Mesenchymal stem cell (in vitro differentiated cells and primary cell): Measurements from ENCODE around the gene ZMYM2.
"Not testable (repeated sequence)": the region's sequence is repeated elsewhere in the genome, so short reads cannot be mapped to it uniquely, and the experiment has no call there.

Experiments used
- DNase-seq: peaks from one replicate; pipeline ENCODE4 v3.0.0-alpha.2; 2013
- H2AFZ ChIP-seq: one replicate; pipeline ENCODE4 v1.6.1; 2013; ENCODE audit warnings: low read depth, mild to moderate bottlenecking, control low read depth, inconsistent platforms, low read length, moderate library complexity
- H2AK5ac ChIP-seq: 2 replicates; pipeline ENCODE4 v1.6.1; 2013; ENCODE audit warnings: low read length, moderate library complexity, mild to moderate bottlenecking, inconsistent platforms; ENCODE audit not compliant: severe bottlenecking
- H2BK120ac ChIP-seq: one replicate; pipeline ENCODE4 v1.6.1; 2013; ENCODE audit warnings: low read depth, mild to moderate bottlenecking, inconsistent platforms, low read length, moderate library complexity
- H2BK12ac ChIP-seq, 2 experiments: one replicate each; pipeline ENCODE4 v1.6.1; 2013; ENCODE audit warnings: inconsistent platforms in 2 of 2, low read length in 2 of 2, mild to moderate bottlenecking in 2 of 2, moderate library complexity in 2 of 2, control low read depth in 1 of 2
- H2BK15ac ChIP-seq: one replicate; pipeline ENCODE4 v1.6.1; 2013; ENCODE audit warnings: mild to moderate bottlenecking, low read depth, inconsistent platforms; ENCODE audit not compliant: poor library complexity, severe bottlenecking
- H2BK5ac ChIP-seq: 2 replicates; pipeline ENCODE4 v1.6.1; 2013; ENCODE audit warnings: low read depth, mild to moderate bottlenecking, low read length, control low read depth, inconsistent platforms; ENCODE audit not compliant: poor library complexity, severe bottlenecking
- H3K14ac ChIP-seq, 2 experiments: one replicate each; pipeline ENCODE4 v1.6.1; 2013; ENCODE audit warnings: inconsistent platforms in 2 of 2, low read length in 2 of 2, control low read depth in 1 of 2, mild to moderate bottlenecking in 1 of 2, moderate library complexity in 1 of 2
- H3K18ac ChIP-seq, 2 experiments: one replicate each; pipeline ENCODE4 v1.6.1; 2013; ENCODE audit warnings: inconsistent platforms in 2 of 2, low read length in 2 of 2, control low read depth in 1 of 2, low read depth in 1 of 2, mild to moderate bottlenecking in 1 of 2
- H3K23ac ChIP-seq, 2 experiments: one replicate each; pipeline ENCODE4 v1.6.1; 2013; ENCODE audit warnings: inconsistent platforms in 2 of 2, low read length in 2 of 2, mild to moderate bottlenecking in 2 of 2, moderate library complexity in 2 of 2, control low read depth in 1 of 2
- H3K27ac ChIP-seq: 2 replicates; pipeline ENCODE4 v1.5.1; 2013; ENCODE audit warnings: mild to moderate bottlenecking, moderate library complexity, low read length, control low read depth, inconsistent platforms; ENCODE audit not compliant: poor library complexity, severe bottlenecking
- H3K27me3 ChIP-seq, 2 experiments: 2 replicates each; pipeline versions ENCODE4 v1.6.1 to v1.7.0; 2013; ENCODE audit warnings: low read length in 2 of 2, mild to moderate bottlenecking in 2 of 2, moderate library complexity in 2 of 2, control low read depth in 1 of 2, inconsistent platforms in 1 of 2; ENCODE audit not compliant: control insufficient read depth in 1 of 2, insufficient read depth in 1 of 2
- H3K36me3 ChIP-seq, 2 experiments: 2 replicates each; pipeline versions ENCODE4 v1.6.1 to v1.7.0; 2013; ENCODE audit warnings: low read length in 2 of 2, control low read depth in 1 of 2, inconsistent platforms in 1 of 2, low read depth in 1 of 2, mild to moderate bottlenecking in 1 of 2; ENCODE audit not compliant: insufficient read depth in 2 of 2, control insufficient read depth in 1 of 2
- H3K4ac ChIP-seq, 2 experiments: one replicate each; pipeline ENCODE4 v1.6.1; 2013; ENCODE audit warnings: inconsistent platforms in 2 of 2, low read length in 2 of 2, mild to moderate bottlenecking in 2 of 2, moderate library complexity in 2 of 2, control low read depth in 1 of 2, low read depth in 1 of 2
- H3K4me1 ChIP-seq: 2 replicates; pipeline ENCODE4 v1.6.1; 2013; ENCODE audit warnings: low read depth, low read length, control low read depth; ENCODE audit not compliant: control insufficient read depth, insufficient read depth
- H3K4me2 ChIP-seq: 2 replicates; pipeline ENCODE4 v1.6.1; 2013; ENCODE audit warnings: low read length, mild to moderate bottlenecking, inconsistent platforms; ENCODE audit not compliant: poor library complexity, severe bottlenecking
- H3K4me3 ChIP-seq, 2 experiments: 2 replicates each; pipeline versions ENCODE4 v1.5.1 to v1.7.0; 2013; ENCODE audit warnings: low read length in 2 of 2, mild to moderate bottlenecking in 2 of 2, control low read depth in 1 of 2, low read depth in 1 of 2; ENCODE audit not compliant: insufficient read depth in 1 of 2
- H3K79me1 ChIP-seq: replicated peaks from 2 replicates; pipeline ENCODE4 v1.6.1; 2013; ENCODE audit warnings: mild to moderate bottlenecking, control low read depth, low read length, inconsistent platforms; ENCODE audit not compliant: poor library complexity, severe bottlenecking
- H3K9ac ChIP-seq: 2 replicates; pipeline ENCODE4 v1.7.0; 2013; ENCODE audit warnings: mild to moderate bottlenecking, low read length, moderate library complexity
- H3K9me3 ChIP-seq: 2 replicates; pipeline ENCODE4 v1.7.0; 2013; ENCODE audit warnings: mild to moderate bottlenecking, low read length; ENCODE audit not compliant: control insufficient read depth
- H4K8ac ChIP-seq: one replicate; pipeline ENCODE4 v1.6.1; 2013; ENCODE audit warnings: inconsistent platforms, mild to moderate bottlenecking, low read length, moderate library complexity
- H4K91ac ChIP-seq: one replicate; pipeline ENCODE4 v1.6.1; 2013; ENCODE audit warnings: mild to moderate bottlenecking, low read length, inconsistent platforms
- WGBS: methylation state at CpG from one replicate; pipeline ENCODE4 v1.1.7; 2013; ENCODE audit warnings: mixed read lengths; 5-methylcytosine and 5-hydroxymethylcytosine counted together

The ZMYM2 gene

DNA sequence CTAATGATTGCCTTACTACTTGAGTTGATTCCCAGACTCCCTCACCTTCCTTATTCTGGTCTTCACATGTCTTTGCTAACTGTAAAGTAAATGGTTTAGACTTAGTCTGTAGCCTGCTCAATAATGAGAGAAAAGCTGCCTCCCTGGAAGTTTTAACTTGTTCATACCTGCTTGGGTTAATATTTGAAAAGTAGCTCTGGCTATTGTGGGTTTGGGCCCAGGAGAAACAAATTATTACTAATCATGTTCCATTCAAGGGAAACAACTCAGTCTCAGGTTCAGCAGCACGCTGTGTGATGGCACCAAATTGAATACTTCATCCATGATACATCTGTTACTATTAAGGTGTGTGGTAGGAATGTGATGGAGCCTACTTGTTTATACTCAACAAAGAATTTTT, 75.0 kb downstream of the ZMYM2 start:
- H3K23ac ChIP-seq, result no peak overlapping the region
- no peak overlapping the region for H3K18ac ChIP-seq
- no peak overlapping the region for H3K4me2 ChIP-seq
- no peak overlapping the region for H2AK5ac ChIP-seq
- H2BK15ac ChIP-seq, result no peak overlapping the region
- H2BK12ac ChIP-seq, result no peak overlapping the region
- H2BK5ac ChIP-seq, result no peak overlapping the region
- peaks cover 13 to 89% of the 10 kb centered on the region in 2 experiments for H3K36me3 ChIP-seq
- DNase-seq, result no peak
- no peaks in the 10 kb centered on the region for H3K9me3 ChIP-seq
- H4K91ac ChIP-seq, result no peak overlapping the region
- H3K4me3 ChIP-seq, result no peak overlapping the region
- no peak overlapping the region for H4K8ac ChIP-seq
- H3K79me1 ChIP-seq, result peaks cover 14% of the 10 kb centered on the region
- H3K9ac ChIP-seq, result no peak overlapping the region
- no CpG with 5 or more reads among the region's 1 CpG for WGBS
- no peaks in the 10 kb centered on the region for H3K27me3 ChIP-seq
- H3K27ac ChIP-seq, result no peak overlapping the region
- H3K14ac ChIP-seq, result no peak overlapping the region
- H2BK120ac ChIP-seq, result no peak overlapping the region
- H2AFZ ChIP-seq, result no peak overlapping the region
- H3K4me1 ChIP-seq, result no peaks in the 10 kb centered on the region
- no peak overlapping the region for H3K4ac ChIP-seq

DNA sequence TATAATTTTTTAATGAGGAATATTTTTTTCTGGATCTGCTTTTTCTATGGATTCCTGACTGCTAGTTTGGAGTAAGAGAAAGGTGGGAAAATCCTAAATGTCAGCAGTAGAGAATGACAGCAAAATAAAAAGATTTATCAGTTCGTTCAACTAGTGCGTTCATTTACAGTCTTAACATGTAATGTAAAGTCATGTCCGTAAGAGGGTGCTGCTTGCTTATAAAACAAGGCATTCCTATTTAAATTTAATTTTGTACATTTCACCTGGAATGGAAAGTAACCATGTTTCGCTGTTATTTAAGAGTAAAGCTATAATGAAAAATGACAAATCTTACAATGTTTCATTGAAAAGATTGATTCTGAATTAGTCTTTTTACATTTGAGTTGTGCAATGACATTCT, 76.6 kb downstream of the ZMYM2 start:
- WGBS, result no CpG with 5 or more reads among the region's 4 CpGs
- Histone ChIP-seq H3K27ac (no peak overlapping the region), H3K79me1 (peaks cover 16% of the 10 kb centered on the region), H3K4me2 (no peak overlapping the region), H2BK15ac (no peak overlapping the region), H4K91ac (no peak overlapping the region), H4K8ac (no peak overlapping the region), H3K4ac (no peak overlapping the region), H3K27me3 (no peaks in the 10 kb centered on the region), H3K18ac (no peak overlapping the region), H3K14ac (no peak overlapping the region), H2BK12ac (no peak overlapping the region), H3K36me3 (peaks cover 9 to 87% of the 10 kb centered on the region in 2 experiments), H3K4me3 (no peak overlapping the region), H2BK120ac (no peak overlapping the region), H2AK5ac (no peak overlapping the region), H3K9me3 (no peaks in the 10 kb centered on the region), H2BK5ac (no peak overlapping the region), H2AFZ (no peak overlapping the region), H3K4me1 (no peaks in the 10 kb centered on the region), H3K9ac (no peak overlapping the region), H3K23ac (no peak overlapping the region)
- DNase-seq, result no peak

DNA sequence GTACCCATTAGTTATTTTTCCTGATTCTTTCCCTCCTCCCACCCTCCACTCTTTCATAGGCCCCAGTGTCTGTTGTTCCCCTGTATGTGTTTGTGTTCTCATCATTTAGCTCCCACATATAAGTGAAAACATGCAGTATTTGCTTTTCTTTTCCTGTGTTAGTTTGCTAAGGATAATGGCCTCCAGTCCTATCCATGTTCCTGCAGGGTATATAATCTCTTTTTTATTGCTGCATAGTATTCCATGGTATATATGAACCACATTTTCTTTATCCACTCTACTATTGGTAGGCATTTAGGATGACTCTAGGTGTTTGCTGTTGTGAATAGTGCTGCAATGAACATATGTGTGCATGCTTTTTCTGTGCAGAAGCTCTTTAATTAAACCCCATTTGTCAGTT, 79.4 kb downstream of the ZMYM2 start:
- H3K4me3 ChIP-seq, result no peak overlapping the region
- no peak overlapping the region for H3K14ac ChIP-seq
- no peak overlapping the region for H3K4me2 ChIP-seq
- no peak overlapping the region for H2AK5ac ChIP-seq
- H3K9me3 ChIP-seq, result no peaks in the 10 kb centered on the region
- peaks cover 3 to 88% of the 10 kb centered on the region in 2 experiments for H3K36me3 ChIP-seq
- no peak overlapping the region for H3K4ac ChIP-seq
- no peak overlapping the region for H2BK120ac ChIP-seq
- no peak overlapping the region for H2BK15ac ChIP-seq
- no peak overlapping the region for H3K27ac ChIP-seq
- H2BK12ac ChIP-seq, result no peak overlapping the region
- no peak overlapping the region for H2BK5ac ChIP-seq
- no peaks in the 10 kb centered on the region for H3K27me3 ChIP-seq
- H4K8ac ChIP-seq, result no peak overlapping the region
- H3K18ac ChIP-seq, result no peak overlapping the region
- no peak overlapping the region for H2AFZ ChIP-seq
- H3K23ac ChIP-seq, result no peak overlapping the region
- no peak for DNase-seq
- H4K91ac ChIP-seq, result no peak overlapping the region
- no peak overlapping the region for H3K9ac ChIP-seq
- no peaks in the 10 kb centered on the region for H3K4me1 ChIP-seq
- peaks cover 12% of the 10 kb centered on the region for H3K79me1 ChIP-seq

DNA sequence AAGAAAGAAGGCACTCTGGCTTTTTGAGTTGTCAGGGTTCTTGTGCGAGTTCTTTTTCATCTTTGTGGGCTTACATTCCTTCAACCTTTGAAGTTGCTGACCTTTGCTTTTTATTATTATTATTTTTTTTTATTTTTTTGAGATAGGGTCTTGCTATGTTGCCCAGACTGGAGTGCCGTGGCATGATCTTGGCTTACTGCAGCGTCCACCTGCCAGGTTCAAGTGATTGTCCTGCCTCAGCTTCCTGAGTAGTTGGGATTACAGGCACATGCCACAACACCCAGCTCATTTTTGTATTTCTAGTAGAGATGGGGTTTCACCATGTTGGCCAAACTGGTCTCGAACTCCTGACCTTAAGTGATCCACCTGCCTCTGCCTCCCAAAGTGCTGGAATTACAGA, 84.1 kb downstream of the ZMYM2 start:
- H3K18ac ChIP-seq, H3K4ac ChIP-seq, H2BK12ac ChIP-seq, H4K8ac ChIP-seq, H2BK120ac ChIP-seq, DNase-seq, H3K9ac ChIP-seq, H2BK15ac ChIP-seq, H3K27me3 ChIP-seq, H2BK5ac ChIP-seq, H2AK5ac ChIP-seq, H3K4me3 ChIP-seq, H4K91ac ChIP-seq, H3K9me3 ChIP-seq, H3K14ac ChIP-seq, H2AFZ ChIP-seq, H3K23ac ChIP-seq, H3K4me2 ChIP-seq, H3K4me1 ChIP-seq, H3K27ac ChIP-seq: not testable (repeated sequence)
- 95% methylated on average over 2 of the region's 4 CpGs for WGBS
- Histone ChIP-seq H3K79me1 (peaks cover 20% of the 10 kb centered on the region), H3K36me3 (peaks cover 22 to 83% of the 10 kb centered on the region in 2 experiments)
